Progenitor cell of endocrine pancreas (in vitro differentiated cells): ENCODE data around the gene DLST. TPM values are rescaled to one million over a fixed set of nuclear protein-coding genes. Genes with fewer than 3 reads are reported as not detected.

Source experiments
- DNase-seq: peaks from one replicate; pipeline ENCODE4 v3.0.0; 2021; ENCODE audit warnings: low spot score; ENCODE audit not compliant: unreplicated experiment
- H3K27ac Mint-ChIP-seq: 2 replicates; pipeline ENCODE4 v1.8.0; 2021; ENCODE audit warnings: mild to moderate bottlenecking, moderate library complexity, mixed read lengths
- H3K27me3 Mint-ChIP-seq: 2 replicates; pipeline ENCODE4 v1.8.0; 2021; ENCODE audit warnings: mixed read lengths
- H3K36me3 Mint-ChIP-seq: 2 replicates; pipeline ENCODE4 v1.8.0; 2022; ENCODE audit warnings: mixed read lengths; ENCODE audit not compliant: insufficient read depth
- H3K4me1 Mint-ChIP-seq: 2 replicates; pipeline ENCODE4 v1.8.0; 2021; ENCODE audit warnings: low read depth, mixed read lengths
- H3K4me3 Mint-ChIP-seq: 2 replicates; pipeline ENCODE4 v1.8.0; 2021; ENCODE audit warnings: low read depth, mild to moderate bottlenecking, moderate library complexity, mixed read lengths
- H3K9me3 Mint-ChIP-seq: 2 replicates; pipeline ENCODE4 v1.8.0; 2021; ENCODE audit warnings: low read depth, mixed read lengths
- total RNA-seq: library from RNA; stranded (reverse); gene quantifications from 2 replicates; pipeline ENCODE4 v1.2.1, GENCODE V29; 2021
- TF ChIP-seq, protein P1 (sequence below): fragments of 200-600 bp; sonication (generic); IDR thresholded peaks from one replicate; pipeline ENCODE4 v1.5.0; 2021; ENCODE audit warnings: antibody characterized with exemption, mild to moderate bottlenecking; ENCODE audit not compliant: unreplicated experiment

Gene DLST
- total RNA-seq, 1 donor from 2014 or later: 97.8 TPM

DNA sequence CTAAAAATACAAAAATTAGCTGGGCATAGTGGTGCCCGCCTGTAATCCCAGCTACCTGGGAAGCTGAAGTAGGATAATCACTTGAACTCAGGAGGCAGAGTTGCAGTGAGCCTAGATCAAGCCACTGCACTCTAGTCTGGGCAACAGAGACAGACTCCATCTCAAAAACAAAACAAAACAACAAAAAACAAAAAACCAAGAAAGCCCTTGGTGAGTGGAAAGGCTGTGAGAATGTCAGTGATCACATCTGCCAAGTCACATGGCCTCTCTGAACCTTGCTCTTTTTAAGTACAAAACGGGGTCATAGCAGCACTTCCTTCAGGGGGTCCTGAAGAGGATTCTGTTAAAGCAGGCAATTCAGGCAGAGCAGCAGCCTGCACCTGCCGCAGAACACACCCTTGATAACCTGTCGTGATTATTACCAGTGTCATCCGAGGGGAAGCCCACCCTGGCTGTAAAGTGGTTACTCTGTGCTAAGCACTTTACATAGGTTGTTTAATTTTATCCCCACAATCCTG lies 31.7 kb downstream of the DLST start:
- peaks cover 48% of the 10 kb centered on the region for H3K27me3 Mint-ChIP-seq
- no peak for DNase-seq
- no peak overlapping the region for H3K4me3 Mint-ChIP-seq
- TF ChIP-seq, protein P1, sequence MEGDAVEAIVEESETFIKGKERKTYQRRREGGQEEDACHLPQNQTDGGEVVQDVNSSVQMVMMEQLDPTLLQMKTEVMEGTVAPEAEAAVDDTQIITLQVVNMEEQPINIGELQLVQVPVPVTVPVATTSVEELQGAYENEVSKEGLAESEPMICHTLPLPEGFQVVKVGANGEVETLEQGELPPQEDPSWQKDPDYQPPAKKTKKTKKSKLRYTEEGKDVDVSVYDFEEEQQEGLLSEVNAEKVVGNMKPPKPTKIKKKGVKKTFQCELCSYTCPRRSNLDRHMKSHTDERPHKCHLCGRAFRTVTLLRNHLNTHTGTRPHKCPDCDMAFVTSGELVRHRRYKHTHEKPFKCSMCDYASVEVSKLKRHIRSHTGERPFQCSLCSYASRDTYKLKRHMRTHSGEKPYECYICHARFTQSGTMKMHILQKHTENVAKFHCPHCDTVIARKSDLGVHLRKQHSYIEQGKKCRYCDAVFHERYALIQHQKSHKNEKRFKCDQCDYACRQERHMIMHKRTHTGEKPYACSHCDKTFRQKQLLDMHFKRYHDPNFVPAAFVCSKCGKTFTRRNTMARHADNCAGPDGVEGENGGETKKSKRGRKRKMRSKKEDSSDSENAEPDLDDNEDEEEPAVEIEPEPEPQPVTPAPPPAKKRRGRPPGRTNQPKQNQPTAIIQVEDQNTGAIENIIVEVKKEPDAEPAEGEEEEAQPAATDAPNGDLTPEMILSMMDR: no peak
- H3K36me3 Mint-ChIP-seq: no peaks in the 10 kb centered on the region
- peaks cover 3% of the 10 kb centered on the region for H3K4me1 Mint-ChIP-seq
- no peak overlapping the region for H3K27ac Mint-ChIP-seq
- H3K9me3 Mint-ChIP-seq: no peaks in the 10 kb centered on the region

DNA sequence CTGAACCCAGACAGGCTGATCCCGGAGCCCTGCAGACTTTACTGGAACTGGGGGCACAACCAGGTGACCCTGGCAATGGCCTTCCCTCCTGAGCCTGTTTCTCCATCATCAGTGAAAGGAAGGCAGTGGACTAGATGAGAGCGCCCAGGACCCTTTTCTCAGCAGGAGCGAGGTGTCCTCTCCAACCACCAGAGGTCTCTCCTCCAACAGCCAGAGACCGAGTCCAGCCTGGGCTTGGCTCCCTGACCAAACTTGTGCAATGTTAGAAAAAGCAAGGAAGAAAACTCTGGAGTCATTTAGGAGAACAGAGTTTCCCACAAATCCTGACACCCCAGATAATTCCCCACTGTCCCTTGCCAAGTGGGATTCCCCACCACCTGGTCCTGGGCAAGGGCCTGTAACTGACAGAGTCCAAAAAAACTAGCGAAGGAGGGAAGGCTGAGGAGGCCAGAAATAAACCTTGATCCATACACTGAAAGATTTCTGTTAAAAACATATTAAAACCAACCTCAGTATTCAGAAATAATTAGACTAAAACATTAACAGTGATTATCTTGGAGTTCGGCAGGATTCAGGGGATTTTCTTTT lies 32.4 kb downstream of the DLST start:
- Mint-ChIP-seq H3K4me1 (peaks cover 3% of the 10 kb centered on the region), H3K4me3 (no peak overlapping the region), H3K36me3 (no peaks in the 10 kb centered on the region), H3K9me3 (no peaks in the 10 kb centered on the region), H3K27ac (no peak overlapping the region), H3K27me3 (peaks cover 50% of the 10 kb centered on the region)
- TF ChIP-seq, protein P1: peak; percentile 68
- peak; percentile 40 for DNase-seq

DNA sequence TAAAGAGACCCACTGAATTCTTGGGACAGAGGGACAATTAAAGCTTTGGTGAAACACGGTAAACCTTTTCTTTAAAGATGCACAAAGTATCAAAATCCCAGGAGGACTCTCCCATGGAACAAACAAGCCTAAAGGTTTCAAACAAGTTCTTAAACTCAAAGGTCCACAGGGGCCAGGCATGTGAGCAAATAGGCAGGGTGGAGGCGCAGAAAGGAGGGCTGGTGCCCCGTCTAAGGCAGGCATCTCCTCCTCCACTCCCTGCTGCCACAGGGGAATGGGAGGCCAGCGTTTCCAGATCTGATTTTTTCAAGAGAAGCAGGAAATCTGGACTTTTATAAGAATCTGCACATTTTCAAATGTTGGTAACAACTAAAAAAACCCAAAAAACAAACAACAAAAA lies 33.7 kb downstream of the DLST start:
- peaks cover 61% of the 10 kb centered on the region for H3K27me3 Mint-ChIP-seq
- H3K36me3 Mint-ChIP-seq: no peaks in the 10 kb centered on the region
- TF ChIP-seq, protein P1: no peak
- H3K4me1 Mint-ChIP-seq: peaks cover 3% of the 10 kb centered on the region
- no peaks in the 10 kb centered on the region for H3K9me3 Mint-ChIP-seq
- DNase-seq: no peak
- no peak overlapping the region for H3K4me3 Mint-ChIP-seq
- H3K27ac Mint-ChIP-seq: no peak overlapping the region

DNA sequence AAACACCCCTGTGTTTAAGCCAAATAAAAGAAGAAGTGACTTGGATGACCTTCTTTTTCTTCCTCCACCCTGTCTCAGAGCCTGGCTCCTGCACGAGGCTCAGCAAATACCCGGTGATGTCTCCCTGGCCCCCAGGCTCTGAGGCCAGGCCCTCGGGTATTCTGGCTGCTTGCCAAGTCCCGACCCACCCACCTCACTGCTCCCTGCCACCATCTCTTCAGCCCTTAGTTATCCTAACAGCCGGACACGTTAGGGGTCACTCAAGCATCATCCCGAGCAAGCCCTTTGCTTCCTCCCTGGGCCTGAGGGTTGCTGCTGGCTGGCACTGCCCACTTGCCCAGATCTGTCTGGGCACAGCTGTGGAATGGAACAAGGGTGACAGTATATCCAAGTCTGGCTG lies 34.1 kb downstream of the DLST start:
- DNase-seq: no peak
- Mint-ChIP-seq H3K36me3 (no peaks in the 10 kb centered on the region), H3K27me3 (peaks cover 64% of the 10 kb centered on the region), H3K27ac (no peak overlapping the region), H3K9me3 (no peaks in the 10 kb centered on the region), H3K4me1 (peaks cover 3% of the 10 kb centered on the region), H3K4me3 (no peak overlapping the region)
- TF ChIP-seq, protein P1: no peak

DNA sequence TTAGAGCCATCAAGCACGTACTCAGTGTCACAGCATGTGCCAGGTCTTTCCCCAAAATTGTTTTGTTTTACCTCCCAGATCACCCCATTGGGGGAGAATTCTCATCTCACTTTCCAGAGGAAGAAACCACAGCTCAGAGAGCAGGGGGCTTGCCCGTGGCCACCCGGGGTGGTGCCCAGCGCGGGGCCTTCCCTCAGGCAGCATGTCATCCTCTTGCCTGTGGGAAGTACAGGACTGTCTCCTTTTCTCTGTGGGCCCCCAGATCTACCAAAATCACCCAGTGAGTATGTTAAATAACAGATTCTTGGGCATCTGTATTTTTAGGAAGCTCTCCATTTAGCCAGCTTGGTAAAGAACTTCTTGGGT lies 35.4 kb downstream of the DLST start:
- Mint-ChIP-seq H3K4me1 (peaks cover 1% of the 10 kb centered on the region), H3K9me3 (no peaks in the 10 kb centered on the region), H3K27me3 (peaks cover 70% of the 10 kb centered on the region), H3K27ac (no peak overlapping the region), H3K36me3 (no peaks in the 10 kb centered on the region), H3K4me3 (no peak overlapping the region)
- DNase-seq: no peak
- TF ChIP-seq, protein P1: no peak
